ELR (cell line): ENCODE results near the gene ADD3.

ENCODE experiments used
- DNase-seq: peaks from one replicate; pipeline ENCODE4 v3.0.0-alpha.2; 2015; ENCODE audit warnings: low read depth

Gene ADD3

DNA sequence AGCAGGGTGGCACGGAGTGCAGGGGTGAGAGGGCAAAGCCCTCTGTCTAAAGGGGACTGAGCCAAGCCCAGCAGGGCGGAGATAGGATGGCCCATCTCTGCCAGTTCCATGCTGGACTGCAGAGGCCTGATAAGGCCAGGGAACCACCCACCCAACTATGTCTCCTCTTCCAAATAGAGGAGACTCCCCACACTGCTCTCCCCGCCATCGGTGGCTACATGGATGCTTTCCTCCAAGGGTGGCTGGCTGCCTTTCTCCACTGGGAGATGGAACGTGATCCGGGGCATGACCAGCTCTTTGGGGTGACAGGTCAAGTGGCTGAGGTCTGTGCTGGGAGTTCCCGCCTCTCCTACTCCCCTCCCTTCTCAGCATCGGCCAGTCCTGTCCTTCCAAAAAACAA, 141.5 kb downstream of the ADD3 start:
- DNase-seq: no peak

DNA sequence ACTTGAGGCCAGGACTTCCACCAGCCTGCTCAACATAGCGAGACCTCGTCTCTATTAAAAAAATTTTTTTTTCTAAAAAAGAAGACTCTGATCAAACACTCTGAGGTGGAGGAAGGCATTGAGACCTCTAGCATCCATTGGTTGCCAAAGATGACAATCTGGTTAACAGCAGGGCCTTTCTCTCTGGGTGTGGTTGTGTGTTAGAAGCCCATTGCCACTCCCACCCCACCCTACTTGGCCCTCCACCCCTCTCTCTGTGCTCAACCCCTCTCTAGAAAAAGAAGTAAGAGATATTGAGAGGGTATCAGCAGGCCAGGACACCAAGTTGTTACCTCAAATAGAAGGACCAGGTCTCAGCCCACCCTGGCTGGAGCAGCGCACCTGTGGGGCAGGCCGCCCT, 142.3 kb downstream of the ADD3 start:
- DNase-seq: no peak

GRCh38 chr10:110150981-110151380, 143.2 kb downstream of the ADD3 start:
- no peak for DNase-seq

DNA sequence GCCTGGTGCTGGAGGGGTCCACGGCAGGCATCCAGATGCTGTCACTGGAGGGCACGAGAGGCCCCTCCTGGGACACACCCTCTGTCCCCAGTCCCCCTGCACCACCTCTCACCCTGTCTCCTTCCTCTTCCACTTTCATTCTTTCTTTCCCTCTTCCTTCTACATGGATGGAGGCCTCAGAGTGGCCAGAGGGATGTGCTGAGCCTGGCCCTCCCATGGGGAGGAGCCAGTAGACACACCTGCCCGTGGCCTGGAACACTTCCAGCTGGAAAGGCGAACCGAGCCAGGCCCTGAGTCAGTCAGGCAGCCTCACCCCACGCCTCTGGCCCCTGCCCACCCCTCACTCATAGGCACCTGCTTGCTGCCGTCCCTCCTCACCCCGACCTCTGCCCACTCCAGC, 143.7 kb downstream of the ADD3 start:
- DNase-seq: no peak

DNA sequence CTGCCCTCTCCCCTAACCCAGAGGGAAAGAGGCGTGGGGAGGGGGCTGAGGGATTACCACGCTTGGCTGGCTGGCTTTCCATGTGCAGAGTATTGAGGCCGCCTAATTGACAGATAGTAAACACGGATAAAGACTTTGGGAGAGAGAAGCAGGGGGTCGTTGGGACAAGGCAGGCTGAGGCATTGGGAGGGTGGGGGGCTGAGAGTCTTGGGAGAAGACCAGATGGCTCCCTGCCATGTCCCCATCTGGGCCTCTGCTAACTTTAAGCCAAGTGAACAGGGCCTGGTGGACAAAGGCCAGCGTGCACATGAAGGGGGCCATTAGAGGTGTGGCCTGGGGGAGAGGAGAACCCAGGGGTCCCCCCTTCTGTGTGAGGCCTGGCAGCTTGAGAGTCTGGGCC, 144.2 kb downstream of the ADD3 start:
- DNase-seq: no peak

GRCh38 chr10:110153396-110153795, 145.6 kb downstream of the ADD3 start:
- no peak for DNase-seq

GRCh38 chr10:110156046-110156445, 148.3 kb downstream of the ADD3 start:
- DNase-seq: no peak

DNA sequence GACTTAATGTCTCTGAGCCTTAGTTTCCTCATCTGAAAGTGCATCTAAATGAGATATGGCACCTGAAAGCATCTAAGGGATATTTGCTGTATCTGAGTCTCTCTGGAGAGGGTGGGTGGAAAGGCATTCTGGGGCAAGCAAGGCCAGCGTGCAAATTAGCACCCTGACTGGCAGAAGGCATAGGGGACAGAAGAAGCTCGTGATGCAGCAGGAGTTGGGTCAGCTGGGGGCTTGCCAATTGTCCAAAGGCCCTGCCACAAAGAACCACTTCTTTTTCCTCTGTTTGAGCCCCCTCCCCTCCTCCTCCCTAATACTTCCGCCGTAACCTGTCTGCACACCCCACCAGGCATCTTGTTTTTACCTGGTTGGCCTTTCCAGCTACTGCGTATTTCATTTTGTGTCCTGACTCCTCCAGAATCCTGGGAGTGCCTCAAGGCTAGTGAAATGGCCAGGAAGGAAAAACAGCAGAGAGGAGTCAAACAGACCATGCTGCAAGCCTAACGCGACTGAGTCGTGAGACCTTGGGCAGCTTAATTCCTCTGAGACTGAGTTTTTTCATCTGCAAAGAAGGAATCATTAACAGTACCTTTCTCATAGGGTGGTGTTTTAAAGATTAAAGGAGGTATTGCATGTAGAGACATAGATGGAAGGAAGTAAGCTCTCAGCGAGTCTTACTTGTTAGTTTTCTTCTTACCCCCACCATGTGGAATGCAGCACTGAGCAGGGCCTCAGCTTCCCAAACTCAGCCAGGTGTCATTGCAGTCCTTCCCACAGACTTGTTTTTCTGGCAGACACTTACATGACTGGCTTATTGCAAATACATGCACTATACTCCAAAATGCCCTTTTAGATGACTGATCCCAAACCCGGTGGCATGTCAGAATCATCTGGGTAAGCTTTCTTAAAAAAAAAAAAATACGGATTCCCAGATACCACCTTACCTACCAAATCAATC, 150.5 kb downstream of the ADD3 start:
- no peak for DNase-seq

GRCh38 chr10:110160081-110160480, 152.3 kb downstream of the ADD3 start:
- no peak for DNase-seq

- no peak for DNase-seq
Observed at GRCh38 chr10:110160522-110160921, 152.7 kb downstream of the ADD3 start.

- DNase-seq: no peak
Observed at GRCh38 chr10:110162741-110163145, 155.0 kb downstream of the ADD3 start.

GRCh38 chr10:110163192-110163773, 155.5 kb downstream of the ADD3 start:
- no peak for DNase-seq

DNA sequence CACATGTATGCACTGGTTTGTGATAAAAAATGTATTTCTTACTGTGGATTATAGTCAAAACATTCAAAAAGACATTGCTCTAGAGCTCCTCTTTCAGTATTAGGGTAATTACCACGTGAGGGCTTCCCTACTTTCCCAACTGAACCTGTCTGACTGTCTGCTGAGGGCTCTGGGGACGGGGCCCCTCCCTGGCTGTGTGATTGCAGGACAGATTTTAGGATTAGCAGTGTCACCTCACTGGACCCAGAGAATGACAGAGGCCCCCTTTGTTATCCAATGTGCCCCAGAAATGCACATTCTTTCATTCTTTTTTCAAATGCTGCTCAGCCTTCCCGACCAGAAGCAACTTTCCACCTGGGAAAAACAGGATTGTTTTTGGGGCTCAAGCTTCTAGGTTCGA, 156.1 kb downstream of the ADD3 start:
- DNase-seq: no peak

GRCh38 chr10:110165239-110165638, 157.5 kb downstream of the ADD3 start:
- DNase-seq: no peak

GRCh38 chr10:110167149-110167548, 159.4 kb downstream of the ADD3 start:
- no peak for DNase-seq

DNA sequence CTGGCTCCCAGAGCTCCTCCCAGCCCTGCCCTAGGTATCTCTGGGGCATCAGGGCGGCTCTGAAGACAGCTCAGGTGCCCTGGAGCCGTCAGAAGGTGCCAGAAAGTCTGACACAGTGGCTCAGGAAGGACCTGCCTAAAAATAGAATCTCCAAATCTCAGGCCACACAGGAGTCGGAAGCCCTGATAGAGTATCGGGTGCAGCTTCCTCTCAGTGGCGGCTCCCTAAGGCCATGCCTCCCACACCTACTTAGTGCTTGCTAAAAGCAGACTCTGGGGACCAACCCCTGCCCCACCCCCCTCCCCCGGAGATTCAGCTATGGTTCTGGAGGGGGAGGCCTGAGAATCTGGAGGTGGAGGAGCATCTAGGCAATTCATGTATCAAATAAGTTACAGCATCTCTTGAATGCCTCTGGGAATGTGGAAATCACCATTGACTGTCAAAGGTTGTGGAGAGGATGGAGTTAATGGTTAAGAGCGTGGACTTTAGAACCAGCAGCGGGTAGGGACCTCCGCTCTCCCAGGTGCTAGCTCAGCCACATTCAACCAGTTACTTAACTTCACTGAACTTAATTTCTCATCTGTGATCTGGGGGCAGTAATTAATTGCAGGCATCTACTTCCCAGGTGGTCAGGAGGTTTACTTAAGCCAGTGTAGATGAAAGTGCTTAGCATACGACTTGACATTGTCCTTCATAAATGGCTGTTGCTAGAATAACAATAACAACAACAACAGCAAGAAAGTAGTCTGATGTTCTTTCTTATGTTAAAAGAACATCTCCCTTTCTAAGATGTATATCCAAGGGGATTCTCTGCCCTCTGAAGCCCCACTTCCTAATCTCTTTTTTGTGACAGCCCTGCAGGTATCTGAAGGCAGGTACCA, 161.1 kb downstream of the ADD3 start:
- no peak for DNase-seq

DNA sequence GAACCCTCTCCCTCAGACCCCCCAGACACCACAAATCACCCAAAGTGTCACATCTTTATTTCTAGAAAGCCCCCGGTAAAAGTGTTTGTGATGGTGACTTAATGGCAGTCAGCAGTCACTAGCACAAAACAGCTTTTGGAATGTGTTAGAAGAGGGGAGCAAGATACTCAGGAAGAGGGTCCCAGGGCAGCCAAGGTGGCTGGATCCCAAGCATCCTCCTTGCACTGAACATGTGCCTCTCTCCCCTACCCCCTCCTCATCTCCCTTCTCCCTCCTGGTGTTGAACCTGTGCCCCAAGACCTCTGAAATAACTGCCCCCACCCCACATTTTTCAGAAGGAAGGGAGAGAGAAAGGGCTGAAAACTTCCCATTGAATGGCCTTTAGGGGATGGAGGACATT, 161.8 kb downstream of the ADD3 start:
- no peak for DNase-seq

DNA sequence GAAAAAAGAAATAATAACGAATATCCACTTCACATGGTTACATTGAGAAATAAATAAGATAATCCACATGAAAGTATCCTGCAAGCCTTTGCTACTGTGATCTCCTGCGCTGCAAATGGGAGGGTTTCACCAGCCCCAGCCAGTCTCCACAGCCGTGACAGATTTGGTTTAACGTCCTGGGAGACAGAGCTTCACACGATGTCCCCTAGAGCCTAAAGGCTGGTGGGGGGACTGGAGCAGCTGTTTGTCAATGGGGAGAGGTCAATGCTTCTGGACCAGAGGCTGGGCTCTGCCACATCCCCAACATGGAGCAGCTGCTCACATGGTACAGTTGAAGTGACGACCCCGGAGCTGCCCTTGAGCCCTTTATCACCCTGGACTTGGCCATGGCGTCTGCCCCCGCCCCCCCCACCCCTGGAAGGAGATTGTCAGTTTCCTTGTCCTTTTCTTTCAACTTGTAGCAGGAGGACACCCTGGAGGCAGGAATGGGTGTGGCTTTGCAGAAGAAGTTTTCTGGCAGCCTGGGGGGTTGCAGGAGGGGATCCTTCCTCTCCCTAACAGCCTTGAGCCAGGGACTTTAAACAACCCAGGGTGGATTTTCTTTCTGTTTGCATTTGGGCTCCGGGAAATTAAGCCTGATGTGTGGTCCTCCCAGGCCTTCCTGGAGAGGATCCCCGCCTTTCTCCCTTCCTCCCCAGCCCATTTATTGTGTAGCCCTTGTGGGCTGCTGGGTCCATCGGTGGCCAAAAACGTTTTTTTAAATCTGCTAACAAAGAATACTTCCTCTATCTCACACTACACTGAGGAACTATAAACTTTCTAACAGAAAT, 162.6 kb downstream of the ADD3 start:
- no peak for DNase-seq

DNA sequence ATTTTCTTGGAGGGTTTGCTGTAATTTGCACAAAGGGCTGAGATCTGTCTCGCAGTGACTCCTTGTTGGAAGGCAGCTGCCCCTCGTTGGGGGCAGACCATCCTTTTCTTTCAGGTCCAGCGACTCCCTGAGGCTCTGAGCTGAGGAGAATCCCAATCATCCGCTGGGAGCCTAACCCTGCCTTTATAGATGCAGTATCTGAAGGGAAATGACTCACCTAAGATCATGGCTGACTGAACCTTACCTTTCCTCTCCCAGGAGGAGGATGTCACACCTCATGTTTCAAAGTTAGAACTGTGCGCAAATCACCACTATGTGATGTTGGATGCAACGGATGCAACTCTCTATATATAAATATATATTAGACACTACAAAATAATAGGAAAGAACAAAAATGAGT, 163.2 kb downstream of the ADD3 start:
- peak; percentile 41 for DNase-seq

DNA sequence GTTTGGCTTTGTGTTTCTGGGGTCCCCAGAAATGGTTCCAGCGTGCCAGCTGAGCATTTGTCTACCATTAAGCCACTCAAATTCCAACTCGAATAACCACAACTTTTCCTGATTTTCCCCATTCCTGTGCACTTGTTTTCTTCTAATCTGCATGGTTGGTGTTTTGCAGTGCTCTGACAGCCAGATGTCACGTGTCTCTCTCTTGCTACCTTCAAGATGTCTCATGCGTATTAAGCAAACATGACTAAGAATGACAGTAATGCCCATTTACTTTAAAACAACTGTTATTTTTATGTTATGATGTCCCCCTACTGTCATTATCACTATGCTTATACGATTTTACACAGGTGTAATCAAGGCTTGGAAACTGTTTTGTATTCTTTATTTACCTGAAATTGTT, 164.4 kb downstream of the ADD3 start:
- peak; percentile 36 for DNase-seq

- DNase-seq: no peak
Observed at GRCh38 chr10:110174201-110174600, 166.4 kb downstream of the ADD3 start.

- no peak for DNase-seq
Observed at GRCh38 chr10:110174816-110175215, 167.0 kb downstream of the ADD3 start.
